Measurements from ENCODE around the gene FGGY. TPM values are rescaled to one million over a fixed set of nuclear protein-coding genes. Genes with fewer than 3 reads are reported as not detected.

FGGY gene
- total RNA-seq, 2 experiments from 2014 or later = 5.6 to 8.1 TPM

DNA sequence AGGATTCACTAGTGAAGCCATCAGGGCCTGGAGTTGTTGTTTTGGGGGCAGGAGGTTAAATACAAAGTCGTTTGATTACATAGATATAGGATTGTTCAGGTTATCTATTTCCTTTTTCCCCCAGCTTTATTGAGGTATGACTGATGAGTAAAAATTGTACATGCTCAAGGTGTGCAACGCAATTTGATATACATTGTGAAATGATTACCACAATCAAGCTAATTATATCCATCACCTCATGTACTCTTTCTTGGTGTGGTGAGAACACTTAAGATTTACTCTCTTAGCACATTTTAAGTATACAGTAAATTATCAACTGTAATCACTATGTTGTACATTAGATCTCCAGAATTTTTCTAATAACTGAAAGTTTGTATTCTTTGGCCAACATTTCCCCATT is 6.0 kb downstream of the FGGY start:
- peaks cover 4% of the 10 kb centered on the region for H3K36me3 Mint-ChIP-seq (ENCODE audit: low read depth)
- no peak for ATAC-seq
- no peak overlapping the region for H3K4me3 Mint-ChIP-seq
- ChIA-PET POLR2A (no interaction called here), CTCF (no interaction called here)
- H3K27ac Mint-ChIP-seq = no peak overlapping the region
- intact Hi-C loops (cut with DNase I, micrococcal nuclease) = no loop called here
- peaks cover 3% of the 10 kb centered on the region for H3K4me1 Mint-ChIP-seq
- peaks cover 15% of the 10 kb centered on the region for H3K9me3 Mint-ChIP-seq (ENCODE audit: low read depth)
- H3K27me3 Mint-ChIP-seq = no peaks in the 10 kb centered on the region
- no peak for DNase-seq

DNA sequence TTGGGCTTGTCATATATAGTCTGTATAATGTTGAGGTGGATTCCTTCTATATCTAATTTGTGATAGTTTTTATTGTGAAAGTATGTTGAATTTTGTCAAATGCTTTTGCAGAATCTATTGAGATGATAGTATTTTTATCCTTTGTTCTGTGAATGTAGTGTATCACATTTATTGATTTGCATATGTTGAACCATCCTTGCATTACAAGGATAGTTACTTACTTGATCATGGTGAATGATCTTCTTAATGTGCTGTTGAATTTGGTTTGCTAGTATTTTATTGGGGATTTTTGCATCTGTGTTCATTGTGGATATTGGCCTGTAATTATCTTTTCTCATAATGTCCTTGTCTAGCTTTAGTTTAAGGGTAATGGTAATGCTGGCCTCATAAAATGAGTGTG is 8.3 kb downstream of the FGGY start:
- peaks cover 15% of the 10 kb centered on the region for H3K9me3 Mint-ChIP-seq (ENCODE audit: low read depth)
- CTCF ChIA-PET = no interaction called here
- no peaks in the 10 kb centered on the region for H3K4me1 Mint-ChIP-seq
- no peak overlapping the region for H3K4me3 Mint-ChIP-seq
- no peak for DNase-seq
- peaks cover 4% of the 10 kb centered on the region for H3K36me3 Mint-ChIP-seq (ENCODE audit: low read depth)
- no peaks in the 10 kb centered on the region for H3K27me3 Mint-ChIP-seq
- POLR2A ChIA-PET = no interaction called here
- intact Hi-C loops (cut with DNase I, micrococcal nuclease) = no loop called here
- no peak for ATAC-seq
- no peak overlapping the region for H3K27ac Mint-ChIP-seq

DNA sequence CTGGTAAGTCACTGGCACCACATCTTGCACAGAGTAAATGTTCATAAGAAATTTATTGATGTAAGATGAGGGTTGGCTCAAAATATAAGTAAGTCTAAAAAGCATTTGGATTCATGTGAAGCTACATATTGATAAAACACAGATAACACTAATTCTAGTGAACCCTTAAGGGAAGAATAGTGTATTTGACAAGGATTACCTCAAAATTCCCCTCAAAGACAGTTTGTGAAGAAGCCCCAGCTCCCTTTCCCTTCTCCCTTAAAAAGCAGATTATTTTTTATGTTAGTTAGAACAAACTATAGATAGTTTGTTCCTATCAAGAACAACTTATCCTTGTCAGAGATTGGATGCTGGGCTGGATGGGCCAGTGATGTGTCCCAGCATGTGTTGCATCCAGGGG is 10.7 kb downstream of the FGGY start:
- Mint-ChIP-seq H3K36me3 (ENCODE audit: low read depth) (peaks cover 4% of the 10 kb centered on the region), H3K9me3 (ENCODE audit: low read depth) (peaks cover 14% of the 10 kb centered on the region), H3K27ac (no peak overlapping the region), H3K27me3 (no peaks in the 10 kb centered on the region), H3K4me3 (no peak overlapping the region), H3K4me1 (no peaks in the 10 kb centered on the region)
- POLR2A ChIA-PET = no interaction called here
- DNase-seq = no peak
- no peak for ATAC-seq
- CTCF ChIA-PET = no interaction called here
- intact Hi-C loops (cut with DNase I, micrococcal nuclease) = no loop called here

DNA sequence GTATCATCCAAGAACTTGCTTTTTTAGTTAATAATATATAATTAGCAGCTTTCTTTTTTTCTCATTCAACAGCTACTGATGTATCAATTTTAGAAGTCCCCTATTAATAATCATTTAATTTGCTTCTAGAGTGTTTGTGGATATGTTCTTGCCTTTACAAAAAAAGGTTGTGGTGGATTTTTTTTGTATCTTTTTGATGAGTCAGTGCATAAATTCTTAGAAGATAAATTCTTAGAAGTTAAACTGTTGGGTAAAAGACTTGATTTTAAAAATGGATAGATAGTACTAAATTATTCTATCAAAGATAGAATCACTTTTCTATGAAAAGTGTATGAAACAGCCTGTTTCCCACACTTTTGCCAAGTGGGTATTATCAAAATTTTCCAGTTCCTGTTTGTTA is 11.9 kb downstream of the FGGY start:
- intact Hi-C loops (cut with DNase I, micrococcal nuclease) = no loop called here
- POLR2A ChIA-PET = no interaction called here
- Mint-ChIP-seq H3K4me3 (no peak overlapping the region), H3K9me3 (ENCODE audit: low read depth) (peaks cover 14% of the 10 kb centered on the region), H3K4me1 (no peaks in the 10 kb centered on the region), H3K27ac (no peak overlapping the region), H3K36me3 (ENCODE audit: low read depth) (peaks cover 2% of the 10 kb centered on the region), H3K27me3 (no peaks in the 10 kb centered on the region)
- no peak for DNase-seq
- CTCF ChIA-PET = no interaction called here
- ATAC-seq = no peak

DNA sequence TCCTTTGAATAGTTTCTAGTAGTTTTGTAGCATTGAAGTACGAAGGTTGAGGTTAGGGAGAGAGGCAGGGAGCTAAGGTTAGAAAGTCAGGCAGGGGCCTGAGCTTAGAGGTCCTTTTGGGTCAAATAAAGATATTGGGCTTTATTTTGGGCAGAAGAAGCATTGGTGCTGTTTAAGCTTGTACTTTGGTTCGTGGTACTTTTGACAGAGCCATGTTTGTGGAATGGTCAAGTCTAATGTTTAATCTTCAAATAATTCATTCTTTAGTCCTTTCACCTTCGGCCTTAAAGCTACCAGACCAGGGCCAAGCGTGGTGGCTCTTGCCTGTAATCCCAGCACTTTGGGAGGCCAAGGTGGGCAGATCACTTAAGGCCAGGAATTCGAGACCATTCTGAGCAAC is 12.5 kb downstream of the FGGY start:
- Mint-ChIP-seq H3K27me3 (no peaks in the 10 kb centered on the region), H3K36me3 (ENCODE audit: low read depth) (peaks cover 2% of the 10 kb centered on the region), H3K27ac (no peak overlapping the region), H3K9me3 (ENCODE audit: low read depth) (peaks cover 14% of the 10 kb centered on the region), H3K4me1 (no peaks in the 10 kb centered on the region), H3K4me3 (no peak overlapping the region)
- DNase-seq (no peak), ATAC-seq (no peak)
- CTCF ChIA-PET = no interaction called here
- POLR2A ChIA-PET = no interaction called here
- intact Hi-C loops (cut with DNase I, micrococcal nuclease) = no loop called here

DNA sequence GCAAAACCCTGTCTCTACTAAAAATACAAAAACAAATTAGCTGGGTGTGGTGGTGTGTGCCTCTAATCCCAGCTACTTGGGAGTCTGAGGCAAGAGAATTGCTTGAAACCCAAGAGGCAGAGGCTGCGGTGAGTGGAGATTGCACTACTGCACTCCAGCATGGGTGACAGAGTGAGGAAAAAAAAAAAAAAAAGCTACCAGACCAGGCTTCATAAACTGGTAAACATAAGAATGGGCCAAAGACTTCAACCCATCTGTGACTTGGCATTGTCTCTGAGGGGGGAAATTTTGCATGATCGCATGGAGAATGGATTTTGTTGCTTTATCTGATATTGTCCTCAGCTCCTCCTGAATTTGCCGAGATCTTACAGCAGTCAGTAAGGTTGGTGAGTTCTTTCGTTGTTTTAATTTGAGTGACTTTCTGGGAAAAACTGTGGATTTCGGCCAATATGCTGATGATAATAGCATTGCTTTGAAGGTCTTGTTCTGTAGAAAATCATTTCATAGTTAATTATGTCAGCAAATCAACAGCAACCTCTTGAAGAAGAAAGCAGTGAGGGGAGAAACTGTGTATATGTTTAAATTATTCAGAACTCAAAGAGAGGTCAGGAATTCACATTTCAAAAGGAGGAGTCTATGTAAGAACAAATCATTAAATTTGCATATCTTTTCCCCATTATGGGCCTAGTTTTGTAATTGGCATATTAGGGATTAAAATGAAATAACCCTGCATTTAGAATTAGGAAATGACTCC is 13.1 kb downstream of the FGGY start:
- H3K9me3 Mint-ChIP-seq (ENCODE audit: low read depth) = peaks cover 12% of the 10 kb centered on the region
- H3K27me3 Mint-ChIP-seq = no peaks in the 10 kb centered on the region
- CTCF ChIA-PET = no interaction called here
- DNase-seq (no peak), ATAC-seq (no peak)
- no peak overlapping the region for H3K27ac Mint-ChIP-seq
- H3K4me1 Mint-ChIP-seq = peaks cover under 1% of the 10 kb centered on the region
- H3K4me3 Mint-ChIP-seq = no peak overlapping the region
- intact Hi-C loops (cut with DNase I, micrococcal nuclease) = no loop called here
- H3K36me3 Mint-ChIP-seq (ENCODE audit: low read depth) = no peaks in the 10 kb centered on the region
- POLR2A ChIA-PET = no interaction called here

DNA sequence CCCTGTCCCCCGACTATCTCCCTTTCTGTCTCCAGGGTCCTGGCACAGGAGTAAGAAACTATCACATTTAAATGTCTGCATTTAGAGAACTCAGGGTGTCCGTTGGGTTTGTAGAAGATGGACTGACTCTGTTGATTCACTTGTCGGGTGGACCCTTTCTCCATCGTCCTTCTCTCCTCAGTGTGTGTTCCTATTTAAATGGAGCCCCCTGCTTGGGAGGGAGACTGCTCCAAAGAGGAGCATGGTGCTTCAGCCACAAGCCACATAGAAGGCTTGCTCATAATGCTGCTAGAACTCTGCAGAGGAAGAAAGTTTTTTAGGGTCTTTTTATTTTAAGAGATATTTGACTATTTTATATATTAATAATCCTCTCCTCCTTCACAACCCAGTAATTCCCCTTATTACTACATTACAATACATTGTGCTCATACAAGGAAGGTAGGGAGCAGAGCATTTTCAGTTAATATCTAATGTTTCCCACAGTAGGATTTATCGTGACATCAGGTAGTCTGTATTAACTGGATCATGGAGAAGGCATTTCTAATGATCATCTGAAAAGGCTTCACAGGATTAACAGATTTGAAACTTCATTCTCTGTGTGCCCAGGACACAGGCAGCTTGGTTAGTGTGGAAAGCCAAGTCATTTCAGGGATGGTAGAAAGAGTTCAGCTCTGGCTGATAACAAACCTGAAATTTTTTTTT is 13.8 kb downstream of the FGGY start:
- intact Hi-C loops (cut with DNase I, micrococcal nuclease) = no loop called here
- no peaks in the 10 kb centered on the region for H3K36me3 Mint-ChIP-seq (ENCODE audit: low read depth)
- POLR2A ChIA-PET = interaction anchor here (0.6 kb wide), 1 partner anchor 139 kb away, joined by 3 read pairs; no protein-coding TSS in a partner anchor
- peaks cover 4% of the 10 kb centered on the region for H3K4me1 Mint-ChIP-seq
- no peaks in the 10 kb centered on the region for H3K27me3 Mint-ChIP-seq
- CTCF ChIA-PET = interaction anchor here (0.6 kb wide), 1 partner anchor 602 kb away, joined by 3 read pairs; no protein-coding TSS in a partner anchor
- H3K9me3 Mint-ChIP-seq (ENCODE audit: low read depth) = peaks cover 7% of the 10 kb centered on the region
- DNase-seq (no peak), ATAC-seq (no peak)
- H3K27ac Mint-ChIP-seq = no peak overlapping the region
- H3K4me3 Mint-ChIP-seq = no peak overlapping the region

DNA sequence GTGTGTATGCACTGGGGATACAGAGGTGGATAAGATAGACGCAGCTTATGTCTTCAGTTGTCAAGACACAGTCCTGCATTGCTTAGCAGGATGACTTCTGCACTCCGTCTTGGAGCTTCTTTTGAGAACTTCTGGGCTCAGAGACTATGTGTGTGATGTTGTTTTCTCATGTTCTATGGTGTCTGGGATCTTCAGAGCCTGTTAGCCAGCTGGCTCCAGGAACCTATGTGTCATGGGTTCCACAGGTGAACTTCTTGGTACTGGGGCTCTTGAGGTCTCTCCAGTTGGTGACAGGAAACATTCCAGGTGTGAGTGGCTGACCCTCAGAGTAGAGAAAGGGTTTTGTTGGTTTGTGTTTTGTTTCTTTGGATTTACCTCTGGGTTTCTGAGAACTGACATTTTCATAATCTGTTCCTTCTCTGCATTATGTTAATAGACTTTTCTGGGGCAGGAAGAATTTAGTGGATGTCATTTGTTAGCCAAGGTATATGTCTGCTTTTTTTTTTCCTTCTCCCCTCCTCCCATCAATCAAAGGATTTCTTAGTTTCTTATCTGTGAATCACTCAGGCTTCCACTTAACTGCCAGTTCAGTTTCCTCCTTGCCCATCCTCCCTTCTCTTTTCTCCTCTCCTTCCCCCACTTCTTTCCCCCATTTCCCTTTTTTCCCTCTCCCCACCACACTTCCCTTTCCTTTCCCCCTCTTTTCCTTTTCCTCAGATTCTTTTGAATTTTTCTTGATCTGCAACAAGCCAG is 18.1 kb downstream of the FGGY start:
- intact Hi-C loops (cut with DNase I, micrococcal nuclease) = no loop called here
- Mint-ChIP-seq H3K27ac (no peak overlapping the region), H3K4me1 (peaks cover 7% of the 10 kb centered on the region), H3K4me3 (no peak overlapping the region), H3K27me3 (no peaks in the 10 kb centered on the region), H3K9me3 (ENCODE audit: low read depth) (peaks cover 3% of the 10 kb centered on the region), H3K36me3 (ENCODE audit: low read depth) (no peaks in the 10 kb centered on the region)
- ChIA-PET POLR2A (no interaction called here), CTCF (no interaction called here)
- DNase-seq (no peak), ATAC-seq (no peak)

DNA sequence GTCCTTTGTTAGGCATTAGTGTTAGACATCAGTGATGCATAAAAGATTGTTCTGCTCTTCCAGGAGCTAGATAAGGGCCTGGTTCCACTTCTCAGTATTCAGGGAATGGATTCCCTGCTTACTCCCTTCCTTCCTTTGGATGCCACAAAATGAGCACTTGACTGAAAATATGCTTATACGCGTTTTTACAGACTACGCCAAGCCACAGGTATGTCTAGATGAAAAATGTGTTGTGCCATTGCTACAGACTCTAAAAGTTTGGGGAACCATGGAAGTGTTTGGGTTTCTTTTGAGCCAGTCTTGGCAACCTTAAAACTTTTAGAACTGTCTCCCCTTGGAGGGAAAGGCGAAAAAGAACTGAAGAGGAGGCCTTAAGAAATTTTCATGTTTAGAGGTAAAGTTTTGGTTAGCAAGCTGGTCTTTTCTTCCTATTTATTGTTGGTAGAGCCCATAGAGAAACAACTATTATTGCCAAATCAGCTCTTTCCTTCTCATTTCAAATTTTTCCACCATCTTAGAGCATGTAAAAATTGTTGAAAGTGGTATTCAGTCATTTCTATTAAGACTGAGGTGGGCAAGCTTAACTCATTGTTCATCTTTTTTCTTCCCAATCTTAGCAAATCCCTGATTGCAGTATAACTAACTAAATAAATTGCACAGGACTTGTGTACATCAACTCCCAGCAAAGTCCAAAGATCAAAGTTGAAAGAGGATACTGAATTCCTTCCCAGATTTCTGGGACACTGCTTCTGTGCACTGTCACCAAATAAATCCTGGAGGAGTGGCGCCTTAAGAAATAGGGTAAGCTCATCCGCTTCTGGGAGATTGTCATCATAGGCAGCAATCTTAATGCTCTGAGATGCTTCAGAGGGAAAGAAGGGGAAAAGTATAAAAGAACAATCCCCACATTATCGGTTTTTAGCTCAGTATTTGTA is 18.9 kb downstream of the FGGY start:
- CTCF ChIA-PET = no interaction called here
- POLR2A ChIA-PET = no interaction called here
- DNase-seq (no peak), ATAC-seq (no peak)
- Mint-ChIP-seq H3K9me3 (ENCODE audit: low read depth) (peaks cover 3% of the 10 kb centered on the region), H3K4me3 (no peak overlapping the region), H3K27me3 (no peaks in the 10 kb centered on the region), H3K27ac (no peak overlapping the region), H3K36me3 (ENCODE audit: low read depth) (no peaks in the 10 kb centered on the region), H3K4me1 (peaks cover 7% of the 10 kb centered on the region)
- intact Hi-C loops (cut with DNase I, micrococcal nuclease) = no loop called here

DNA sequence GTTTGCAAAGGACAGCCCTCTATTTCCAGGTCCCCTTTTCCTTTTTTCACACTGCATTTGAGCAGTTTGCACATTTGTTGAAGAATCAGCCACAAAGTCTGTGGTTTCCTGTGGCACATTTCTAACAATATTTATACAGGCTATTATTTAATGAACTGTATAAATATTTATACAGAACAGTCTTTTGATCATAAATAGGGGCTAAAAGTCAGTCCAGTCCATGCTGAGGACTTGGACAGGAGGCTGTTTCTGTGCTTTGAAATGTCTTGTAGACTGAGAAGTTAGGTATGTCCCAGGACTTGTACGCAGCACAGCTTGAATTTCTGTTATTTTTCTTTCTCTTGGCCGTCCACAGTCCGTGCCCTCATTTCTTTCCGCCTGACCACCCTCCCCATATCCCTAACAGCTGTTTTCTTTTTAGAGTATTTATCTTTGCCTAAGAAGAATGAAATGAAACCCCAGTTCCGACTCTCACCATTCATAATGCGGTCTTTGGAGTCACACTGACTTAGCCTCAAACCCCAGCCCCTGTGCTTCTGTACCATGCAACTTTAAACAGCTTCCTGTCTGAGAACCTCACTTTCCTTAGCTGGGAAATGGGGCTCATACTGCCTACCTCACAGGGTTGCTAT is 19.7 kb downstream of the FGGY start:
- Mint-ChIP-seq H3K4me1 (peaks cover 7% of the 10 kb centered on the region), H3K36me3 (ENCODE audit: low read depth) (no peaks in the 10 kb centered on the region), H3K27ac (no peak overlapping the region), H3K4me3 (no peak overlapping the region), H3K27me3 (no peaks in the 10 kb centered on the region), H3K9me3 (ENCODE audit: low read depth) (peaks cover 3% of the 10 kb centered on the region)
- ATAC-seq (no peak), DNase-seq (no peak)
- ChIA-PET POLR2A (no interaction called here), CTCF (no interaction called here)
- intact Hi-C loops (cut with DNase I, micrococcal nuclease) = no loop called here

DNA sequence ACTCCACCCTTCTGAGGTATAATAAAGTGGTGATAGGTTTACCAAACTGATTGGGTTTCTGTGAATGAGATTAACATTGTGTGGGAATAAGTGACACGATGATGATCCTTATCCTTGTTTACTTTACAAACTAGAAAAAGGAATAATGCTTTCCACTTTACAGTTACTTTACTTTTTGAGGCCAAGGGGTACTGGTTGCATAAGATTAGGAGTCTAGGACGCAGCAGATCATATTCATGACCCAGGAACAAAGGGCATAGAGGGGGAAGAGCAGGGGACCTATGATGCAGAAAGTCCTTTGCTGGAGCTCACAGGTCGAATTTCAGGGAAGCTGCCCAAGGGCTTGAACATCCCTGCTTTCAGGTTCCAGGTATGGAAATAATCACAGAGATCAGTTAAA is 20.4 kb downstream of the FGGY start:
- peaks cover 7% of the 10 kb centered on the region for H3K4me1 Mint-ChIP-seq
- ChIA-PET CTCF (no interaction called here), POLR2A (no interaction called here)
- ATAC-seq (no peak), DNase-seq (no peak)
- intact Hi-C loops (cut with DNase I, micrococcal nuclease) = no loop called here
- H3K27me3 Mint-ChIP-seq = no peaks in the 10 kb centered on the region
- H3K4me3 Mint-ChIP-seq = no peak overlapping the region
- no peak overlapping the region for H3K27ac Mint-ChIP-seq
- H3K9me3 Mint-ChIP-seq (ENCODE audit: low read depth) = no peaks in the 10 kb centered on the region
- no peaks in the 10 kb centered on the region for H3K36me3 Mint-ChIP-seq (ENCODE audit: low read depth)

Measured in activated CD4-positive, alpha-beta T cell treated with anti-CD3 and anti-CD28 coated beads for 36 hours (primary cell).